ENCODE data around the gene TMEM253.

TMEM253 gene

GRCh38 chr14:21071225-21072030, 29.4 kb upstream of the TMEM253 start:
- peak; percentile 95 for DNase-seq (ENCODE audit: low spot score)

GRCh38 chr14:21072031-21072473, 28.8 kb upstream of the TMEM253 start:
- peak; percentile 74 for DNase-seq (ENCODE audit: low spot score)

GRCh38 chr14:21072781-21073339, 28.0 kb upstream of the TMEM253 start:
- no peak for DNase-seq (ENCODE audit: low spot score)

- DNase-seq (ENCODE audit: low spot score) = no peak
Observed at GRCh38 chr14:21073921-21074320, 26.9 kb upstream of the TMEM253 start.

- no peak for DNase-seq (ENCODE audit: low spot score)
Observed at GRCh38 chr14:21074398-21075272, 26.2 kb upstream of the TMEM253 start.

- DNase-seq (ENCODE audit: low spot score) = no peak
Observed at GRCh38 chr14:21075719-21076437, 25.0 kb upstream of the TMEM253 start.

- no peak for DNase-seq (ENCODE audit: low spot score)
Observed at GRCh38 chr14:21077672-21078071, 23.2 kb upstream of the TMEM253 start.

GRCh38 chr14:21078287-21078686, 22.6 kb upstream of the TMEM253 start:
- no peak for DNase-seq (ENCODE audit: low spot score)

- no peak for DNase-seq (ENCODE audit: low spot score)
Observed at GRCh38 chr14:21078726-21079125, 22.1 kb upstream of the TMEM253 start.

- no peak for DNase-seq (ENCODE audit: low spot score)
Observed at GRCh38 chr14:21081521-21082142, 19.2 kb upstream of the TMEM253 start.

- no peak for DNase-seq (ENCODE audit: low spot score)
Observed at GRCh38 chr14:21083565-21084325, 17.1 kb upstream of the TMEM253 start.

GRCh38 chr14:21084396-21084795, 16.5 kb upstream of the TMEM253 start:
- DNase-seq (ENCODE audit: low spot score) = no peak

GRCh38 chr14:21084998-21085853, 15.6 kb upstream of the TMEM253 start:
- DNase-seq (ENCODE audit: low spot score) = peak; percentile 69

GRCh38 chr14:21086908-21087293, 14.0 kb upstream of the TMEM253 start:
- DNase-seq (ENCODE audit: low spot score) = no peak

- peak; percentile 87 for DNase-seq (ENCODE audit: low spot score)
Observed at GRCh38 chr14:21087294-21088091, 13.4 kb upstream of the TMEM253 start.

- DNase-seq (ENCODE audit: low spot score) = no peak
Observed at GRCh38 chr14:21088687-21089086, 12.2 kb upstream of the TMEM253 start.

- DNase-seq (ENCODE audit: low spot score) = no peak
Observed at GRCh38 chr14:21089271-21089670, 11.6 kb upstream of the TMEM253 start.

- DNase-seq (ENCODE audit: low spot score) = no peak
Observed at GRCh38 chr14:21089877-21090193, 11.0 kb upstream of the TMEM253 start.

All from AG20443 (cell line).